ENCODE data around the gene GPAM. TPM values are rescaled to one million over a fixed set of nuclear protein-coding genes. Genes with fewer than 3 reads are reported as not detected.

GPAM gene
- polyA plus RNA-seq, 3 donors = 0.37 to 1.3 (median 0.59) TPM

- Histone ChIP-seq H3K36me3 (replicated peaks in 1 of 2; ENCODE audit: control insufficient read depth in 1 of 2, insufficient read depth in 2 of 2, low read length in 2 of 2) (no peaks in the 10 kb centered on the region), H3K4me1 (ENCODE audit: control insufficient read depth in 1 of 2, insufficient read depth in 2 of 2, low read length in 2 of 2) (peaks cover 0 to 3% of the 10 kb centered on the region in 2 donors), H2AFZ (ENCODE audit: insufficient read depth, low read depth, low read length, poor library complexity, severe bottlenecking) (no peak overlapping the region), H3K27me3 (ENCODE audit: control insufficient read depth in 2 of 2, insufficient read depth in 2 of 2, low read length in 2 of 2) (no peaks in the 10 kb centered on the region), H3K9ac (ENCODE audit: insufficient read depth, low read length, poor library complexity, severe bottlenecking) (no peak overlapping the region), H3K4me2 (replicated peaks; ENCODE audit: extremely low read depth, low read length, poor library complexity, severe bottlenecking) (no peak overlapping the region), H3K4me3 (replicated peaks in 1 of 3; ENCODE audit: low read depth in 2 of 3, low read length in 3 of 3) (no peak overlapping the region), H3K27ac (ENCODE audit: low read depth in 1 of 2, low read length in 2 of 2) (no peak overlapping the region), H3K9me3 (replicated peaks in 1 of 2; ENCODE audit: control insufficient read depth in 1 of 2, insufficient read depth in 1 of 2, low read length in 2 of 2) (no peaks in the 10 kb centered on the region), H4K20me1 (ENCODE audit: insufficient read depth, low read length) (no peaks in the 10 kb centered on the region), H3K79me2 (ENCODE audit: insufficient read depth, low read length) (no peaks in the 10 kb centered on the region)
- Mint-ChIP-seq H3K36me3 (peaks cover 0 to 5% of the 10 kb centered on the region in 2 donors), H3K4me3 (no peak overlapping the region), H3K27ac (no peak overlapping the region), H3K9me3 (no peaks in the 10 kb centered on the region), H3K27me3 (ENCODE audit: low read depth in 3 of 3) (peaks cover 0 to 2% (median 0%) of the 10 kb centered on the region in 3 donors), H3K4me1 (peaks cover 3% of the 10 kb centered on the region)
- no peak for DNase-seq
- TF ChIP-seq CTCF (IDR thresholded peaks at IDR 0.05) = no peak
- intact Hi-C loops (cut with micrococcal nuclease) = no loop called here
- WGBS (ENCODE audit: insufficient coverage) = 100% methylated on average over 2 of the region's 5 CpGs
Measured at GRCh38 chr10:112145263-112145662, 38.3 kb downstream of the GPAM start.

- Histone ChIP-seq H2AFZ (ENCODE audit: insufficient read depth, low read depth, low read length, poor library complexity, severe bottlenecking) (no peak overlapping the region), H3K79me2 (ENCODE audit: insufficient read depth, low read length) (no peaks in the 10 kb centered on the region), H4K20me1 (ENCODE audit: insufficient read depth, low read length) (no peaks in the 10 kb centered on the region), H3K4me2 (replicated peaks; ENCODE audit: extremely low read depth, low read length, poor library complexity, severe bottlenecking) (no peak overlapping the region), H3K4me3 (replicated peaks in 1 of 3; ENCODE audit: low read depth in 2 of 3, low read length in 3 of 3) (no peak overlapping the region), H3K36me3 (replicated peaks in 1 of 2; ENCODE audit: control insufficient read depth in 1 of 2, insufficient read depth in 2 of 2, low read length in 2 of 2) (no peaks in the 10 kb centered on the region), H3K27me3 (ENCODE audit: control insufficient read depth in 2 of 2, insufficient read depth in 2 of 2, low read length in 2 of 2) (no peaks in the 10 kb centered on the region), H3K9ac (ENCODE audit: insufficient read depth, low read length, poor library complexity, severe bottlenecking) (no peak overlapping the region), H3K27ac (ENCODE audit: low read depth in 1 of 2, low read length in 2 of 2) (no peak overlapping the region), H3K4me1 (ENCODE audit: control insufficient read depth in 1 of 2, insufficient read depth in 2 of 2, low read length in 2 of 2) (peaks cover 0 to 3% of the 10 kb centered on the region in 2 donors), H3K9me3 (replicated peaks in 1 of 2; ENCODE audit: control insufficient read depth in 1 of 2, insufficient read depth in 1 of 2, low read length in 2 of 2) (no peaks in the 10 kb centered on the region)
- no peaks in the 10 kb centered on the region for H3K36me3 Mint-ChIP-seq
- TF ChIP-seq CTCF (IDR thresholded peaks at IDR 0.05) = no peak
- intact Hi-C loops (cut with micrococcal nuclease) = no loop called here
- H3K27ac Mint-ChIP-seq = peak overlapping the region in 1 of 7 donors; percentile 39
- H3K27me3 Mint-ChIP-seq (ENCODE audit: low read depth in 3 of 3) = peaks cover 2% of the 10 kb centered on the region in 3 donors
- 86% methylated on average over 1 of the region's 4 CpGs for WGBS (ENCODE audit: insufficient coverage)
- no peak overlapping the region for H3K4me3 Mint-ChIP-seq
- H3K4me1 Mint-ChIP-seq = peaks cover 3% of the 10 kb centered on the region
- H3K9me3 Mint-ChIP-seq = peaks cover 0 to 4% (median 0%) of the 10 kb centered on the region in 7 donors
- no peak for DNase-seq
Measured at GRCh38 chr10:112143420-112143819, 40.1 kb downstream of the GPAM start.

Measured in CD14-positive monocyte (primary cell).